ENCODE data around the gene THAP9.

- peak; percentile 79 for TF ChIP-seq POLR2AphosphoS5 (IDR thresholded peaks at IDR 0.05; ENCODE audit: low read depth, low read length)
- TF ChIP-seq, protein P1, sequence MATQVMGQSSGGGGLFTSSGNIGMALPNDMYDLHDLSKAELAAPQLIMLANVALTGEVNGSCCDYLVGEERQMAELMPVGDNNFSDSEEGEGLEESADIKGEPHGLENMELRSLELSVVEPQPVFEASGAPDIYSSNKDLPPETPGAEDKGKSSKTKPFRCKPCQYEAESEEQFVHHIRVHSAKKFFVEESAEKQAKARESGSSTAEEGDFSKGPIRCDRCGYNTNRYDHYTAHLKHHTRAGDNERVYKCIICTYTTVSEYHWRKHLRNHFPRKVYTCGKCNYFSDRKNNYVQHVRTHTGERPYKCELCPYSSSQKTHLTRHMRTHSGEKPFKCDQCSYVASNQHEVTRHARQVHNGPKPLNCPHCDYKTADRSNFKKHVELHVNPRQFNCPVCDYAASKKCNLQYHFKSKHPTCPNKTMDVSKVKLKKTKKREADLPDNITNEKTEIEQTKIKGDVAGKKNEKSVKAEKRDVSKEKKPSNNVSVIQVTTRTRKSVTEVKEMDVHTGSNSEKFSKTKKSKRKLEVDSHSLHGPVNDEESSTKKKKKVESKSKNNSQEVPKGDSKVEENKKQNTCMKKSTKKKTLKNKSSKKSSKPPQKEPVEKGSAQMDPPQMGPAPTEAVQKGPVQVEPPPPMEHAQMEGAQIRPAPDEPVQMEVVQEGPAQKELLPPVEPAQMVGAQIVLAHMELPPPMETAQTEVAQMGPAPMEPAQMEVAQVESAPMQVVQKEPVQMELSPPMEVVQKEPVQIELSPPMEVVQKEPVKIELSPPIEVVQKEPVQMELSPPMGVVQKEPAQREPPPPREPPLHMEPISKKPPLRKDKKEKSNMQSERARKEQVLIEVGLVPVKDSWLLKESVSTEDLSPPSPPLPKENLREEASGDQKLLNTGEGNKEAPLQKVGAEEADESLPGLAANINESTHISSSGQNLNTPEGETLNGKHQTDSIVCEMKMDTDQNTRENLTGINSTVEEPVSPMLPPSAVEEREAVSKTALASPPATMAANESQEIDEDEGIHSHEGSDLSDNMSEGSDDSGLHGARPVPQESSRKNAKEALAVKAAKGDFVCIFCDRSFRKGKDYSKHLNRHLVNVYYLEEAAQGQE (IDR thresholded peaks at IDR 0.05; ENCODE audit: insufficient read depth in 1 of 2, low read depth in 2 of 2, low read length in 2 of 2) = 0 out of 4 replicates have a peak, but pooled peaks have one; percentile 11 to 31
- TF ChIP-seq TAF1 (IDR thresholded peaks at IDR 0.05; ENCODE audit: borderline replicate concordance, insufficient read depth, low read length) = peak; percentile 95; the same call in 1 of the 2 replicates
These were observed at the start of gene THAP9 for GRCh38 chr4:82900411-82901182.
